CD4-positive, alpha-beta T cell treated with Interleukin-2 at 100 ng/mL for 4 hours (primary cell): ENCODE measurements around the gene LPP.

Experiments
- DNase-seq: peaks from one replicate; pipeline ENCODE4 v3.0.0-alpha.2; 2020; ENCODE audit warnings: low spot score

The LPP gene

GRCh38 chr3:188198001-188198400 lies 44.0 kb downstream of the LPP start:
- DNase-seq, result no peak

GRCh38 chr3:188198760-188199327 lies 44.9 kb downstream of the LPP start:
- no peak for DNase-seq

GRCh38 chr3:188199386-188199785 lies 45.4 kb downstream of the LPP start:
- no peak for DNase-seq

GRCh38 chr3:188200481-188200880 lies 46.5 kb downstream of the LPP start:
- no peak for DNase-seq

GRCh38 chr3:188202358-188203138 lies 48.6 kb downstream of the LPP start:
- no peak for DNase-seq

- DNase-seq, result no peak
These were observed 50.6 kb downstream of the LPP start for GRCh38 chr3:188204526-188204925.

GRCh38 chr3:188205992-188206416 lies 52.0 kb downstream of the LPP start:
- no peak for DNase-seq

GRCh38 chr3:188206787-188207186 lies 52.8 kb downstream of the LPP start:
- DNase-seq, result no peak

GRCh38 chr3:188207941-188208515 lies 54.1 kb downstream of the LPP start:
- no peak for DNase-seq

GRCh38 chr3:188208516-188208981 lies 54.6 kb downstream of the LPP start:
- no peak for DNase-seq

GRCh38 chr3:188209034-188209433 lies 55.1 kb downstream of the LPP start:
- no peak for DNase-seq

- DNase-seq, result no peak
These were observed 55.8 kb downstream of the LPP start for GRCh38 chr3:188209740-188210139.

GRCh38 chr3:188211476-188211875 lies 57.5 kb downstream of the LPP start:
- no peak for DNase-seq

GRCh38 chr3:188212308-188212969 lies 58.5 kb downstream of the LPP start:
- DNase-seq, result no peak

- DNase-seq, result no peak
These were observed 60.5 kb downstream of the LPP start for GRCh38 chr3:188214442-188214841.

- DNase-seq, result no peak
These were observed 61.2 kb downstream of the LPP start for GRCh38 chr3:188215129-188215528.

GRCh38 chr3:188217011-188217463 lies 63.1 kb downstream of the LPP start:
- DNase-seq, result no peak

- no peak for DNase-seq
These were observed 63.8 kb downstream of the LPP start for GRCh38 chr3:188217726-188218125.

- no peak for DNase-seq
These were observed 64.6 kb downstream of the LPP start for GRCh38 chr3:188218603-188219002.

- DNase-seq, result no peak
These were observed 65.2 kb downstream of the LPP start for GRCh38 chr3:188219147-188219546.

GRCh38 chr3:188220097-188220788 lies 66.3 kb downstream of the LPP start:
- DNase-seq, result no peak
